ENCODE measurements around the gene PDIA5. TPM values are rescaled to one million over a fixed set of nuclear protein-coding genes. Genes with fewer than 3 reads are reported as not detected.

The PDIA5 gene
- total RNA-seq, 2 experiments from 2014 or later = 8.1 to 11.7 TPM

DNA sequence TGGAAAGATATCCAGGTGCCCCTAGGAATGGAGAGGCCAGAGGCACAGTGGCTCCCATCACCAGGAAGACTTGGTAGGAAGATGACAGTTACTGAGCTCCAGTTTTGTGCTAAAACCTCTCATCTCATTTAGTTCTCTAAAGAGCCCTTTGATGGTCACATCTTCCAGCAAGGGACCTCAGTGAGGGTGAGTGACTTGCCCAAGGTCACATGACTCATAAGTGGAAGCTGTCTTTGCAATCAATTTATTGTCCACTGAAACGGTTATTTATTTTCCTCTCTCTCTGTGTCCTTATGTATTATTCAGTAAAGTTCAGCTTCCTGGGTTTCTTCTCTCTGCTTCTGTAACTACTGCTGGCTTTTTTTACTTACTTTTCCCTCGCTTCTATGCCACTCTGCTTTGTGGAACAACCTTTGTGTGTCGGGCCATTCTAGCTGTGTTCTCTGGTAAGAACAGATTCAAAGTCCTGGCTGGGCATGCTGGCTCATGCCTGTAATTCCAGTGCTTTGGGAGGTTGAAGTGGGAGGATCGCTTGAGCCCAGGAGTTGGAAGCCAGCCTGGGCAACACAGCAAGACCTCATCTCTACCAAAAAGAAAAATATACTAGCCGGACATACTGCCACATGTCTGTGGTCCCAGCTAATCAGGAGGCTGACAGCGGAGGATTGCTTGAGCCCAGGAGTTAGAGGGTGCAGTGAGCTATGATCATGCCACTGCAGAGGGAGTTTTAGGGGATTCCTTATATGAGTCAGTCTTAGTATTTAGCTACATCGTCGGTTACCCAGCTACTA, 55.9 kb downstream of the PDIA5 start:
- no peaks in the 10 kb centered on the region for H4K20me1 ChIP-seq (ENCODE audit: insufficient read depth, low read length)
- H3K4me1 ChIP-seq (ENCODE audit: insufficient read depth, low read length, poor library complexity, severe bottlenecking) = no peaks in the 10 kb centered on the region
- ChIA-PET POLR2A (interaction anchor here (1.2 kb wide), 1 partner anchor 14 kb away, joined by 3 read pairs; no protein-coding TSS in a partner anchor), CTCF (ENCODE audit: unreplicated experiment) (interaction anchor here (0.5 to 1.4 kb wide), 3 partner anchors 12 to 180 kb away, joined by 3 to 10 read pairs (median 3); no protein-coding TSS in a partner anchor)
- H3K79me2 ChIP-seq (ENCODE audit: insufficient read depth, low read depth, low read length) = no peaks in the 10 kb centered on the region
- H3K9me2 ChIP-seq (ENCODE audit: insufficient read depth, low read length) = no peaks in the 10 kb centered on the region
- no peak overlapping the region for H2AFZ ChIP-seq (ENCODE audit: low read length)
- no peak for TF ChIP-seq EZH2phosphoT487 (IDR thresholded peaks at IDR 0.05; ENCODE audit: borderline replicate concordance, low read depth, low read length)
- TF ChIP-seq, protein P1, sequence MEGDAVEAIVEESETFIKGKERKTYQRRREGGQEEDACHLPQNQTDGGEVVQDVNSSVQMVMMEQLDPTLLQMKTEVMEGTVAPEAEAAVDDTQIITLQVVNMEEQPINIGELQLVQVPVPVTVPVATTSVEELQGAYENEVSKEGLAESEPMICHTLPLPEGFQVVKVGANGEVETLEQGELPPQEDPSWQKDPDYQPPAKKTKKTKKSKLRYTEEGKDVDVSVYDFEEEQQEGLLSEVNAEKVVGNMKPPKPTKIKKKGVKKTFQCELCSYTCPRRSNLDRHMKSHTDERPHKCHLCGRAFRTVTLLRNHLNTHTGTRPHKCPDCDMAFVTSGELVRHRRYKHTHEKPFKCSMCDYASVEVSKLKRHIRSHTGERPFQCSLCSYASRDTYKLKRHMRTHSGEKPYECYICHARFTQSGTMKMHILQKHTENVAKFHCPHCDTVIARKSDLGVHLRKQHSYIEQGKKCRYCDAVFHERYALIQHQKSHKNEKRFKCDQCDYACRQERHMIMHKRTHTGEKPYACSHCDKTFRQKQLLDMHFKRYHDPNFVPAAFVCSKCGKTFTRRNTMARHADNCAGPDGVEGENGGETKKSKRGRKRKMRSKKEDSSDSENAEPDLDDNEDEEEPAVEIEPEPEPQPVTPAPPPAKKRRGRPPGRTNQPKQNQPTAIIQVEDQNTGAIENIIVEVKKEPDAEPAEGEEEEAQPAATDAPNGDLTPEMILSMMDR (conservative IDR thresholded peaks at IDR 0.05; ENCODE audit: low read length) = no peak
- BruUV-seq (replicated peaks) = no TSS peak
- intact Hi-C loops (cut with micrococcal nuclease; ENCODE audit: unreplicated experiment) = no loop called here
- H3K4me2 ChIP-seq (ENCODE audit: low read length) = no peak overlapping the region
- no peak overlapping the region for H3K27ac ChIP-seq (ENCODE audit: low read depth, low read length, poor library complexity, severe bottlenecking)
- H3K4me3 ChIP-seq (ENCODE audit: low read depth, low read length, poor library complexity, severe bottlenecking) = no peak overlapping the region
- no peak for DNase-seq (ENCODE audit: low spot score)
- no peaks in the 10 kb centered on the region for H3K36me3 ChIP-seq (ENCODE audit: insufficient read depth, low read length)
- H3K9me3 ChIP-seq (ENCODE audit: low read length) = no peaks in the 10 kb centered on the region

DNA sequence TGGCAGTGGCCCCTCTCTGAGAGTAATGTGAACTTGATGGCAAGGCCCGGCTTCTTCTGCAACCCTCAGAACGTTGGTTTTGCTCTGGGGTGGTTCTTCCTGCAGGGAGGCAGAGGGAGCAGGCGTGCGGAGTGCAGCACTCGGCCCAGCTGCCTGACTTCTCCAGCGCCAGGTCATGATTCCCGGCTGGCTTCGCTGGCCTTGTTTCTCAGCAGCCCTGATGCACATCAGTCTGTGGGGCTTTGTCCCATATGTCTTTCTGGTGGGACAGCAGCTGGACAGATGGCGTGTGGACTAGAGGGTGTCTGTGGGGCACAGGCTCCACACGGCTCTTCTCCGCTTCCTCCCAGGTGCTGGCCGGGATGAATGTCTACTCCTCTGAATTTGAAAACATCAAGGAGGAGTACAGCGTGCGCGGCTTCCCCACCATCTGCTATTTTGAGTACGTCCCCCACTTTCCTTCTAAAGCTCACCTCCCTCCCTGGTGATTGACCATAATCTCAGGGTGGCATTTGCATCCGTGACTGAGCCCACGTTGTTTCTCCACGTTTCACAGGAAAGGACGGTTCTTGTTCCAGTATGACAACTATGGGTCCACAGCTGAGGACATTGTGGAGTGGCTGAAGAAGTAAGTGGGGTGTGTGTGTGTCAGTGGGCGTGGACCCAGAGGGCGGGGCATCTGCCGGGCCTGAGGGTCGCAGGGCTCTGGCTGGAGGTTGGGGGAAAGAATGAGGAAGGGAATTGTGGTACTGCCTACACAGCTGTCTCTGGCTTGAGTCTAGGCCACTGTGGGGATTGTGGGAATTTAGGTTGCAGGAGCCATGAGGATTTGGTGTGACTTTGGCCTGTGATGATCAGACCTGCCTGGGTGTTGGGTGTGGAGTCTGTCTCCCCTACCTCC, 57.1 kb downstream of the PDIA5 start:
- no peaks in the 10 kb centered on the region for H4K20me1 ChIP-seq (ENCODE audit: insufficient read depth, low read length)
- H2AFZ ChIP-seq (ENCODE audit: low read length) = no peak overlapping the region
- H3K9me3 ChIP-seq (ENCODE audit: low read length) = no peaks in the 10 kb centered on the region
- no peaks in the 10 kb centered on the region for H3K79me2 ChIP-seq (ENCODE audit: insufficient read depth, low read depth, low read length)
- H3K27ac ChIP-seq (ENCODE audit: low read depth, low read length, poor library complexity, severe bottlenecking) = no peak overlapping the region
- ChIA-PET CTCF (ENCODE audit: unreplicated experiment) (interaction anchor here (0.5 kb wide), 1 partner anchor 13 kb away, joined by 10 read pairs; no protein-coding TSS in a partner anchor), POLR2A (interaction anchor here (1.2 kb wide), 1 partner anchor 15 kb away, joined by 3 read pairs; no protein-coding TSS in a partner anchor)
- H3K4me2 ChIP-seq (ENCODE audit: low read length) = no peak overlapping the region
- H3K4me1 ChIP-seq (ENCODE audit: insufficient read depth, low read length, poor library complexity, severe bottlenecking) = no peaks in the 10 kb centered on the region
- TF ChIP-seq, protein P1 (conservative IDR thresholded peaks at IDR 0.05; ENCODE audit: low read length) = no peak
- no peak for TF ChIP-seq EZH2phosphoT487 (IDR thresholded peaks at IDR 0.05; ENCODE audit: borderline replicate concordance, low read depth, low read length)
- no peak for DNase-seq (ENCODE audit: low spot score)
- BruUV-seq (replicated peaks) = no TSS peak
- no peaks in the 10 kb centered on the region for H3K9me2 ChIP-seq (ENCODE audit: insufficient read depth, low read length)
- H3K4me3 ChIP-seq (ENCODE audit: low read depth, low read length, poor library complexity, severe bottlenecking) = no peak overlapping the region
- intact Hi-C loops (cut with micrococcal nuclease; ENCODE audit: unreplicated experiment) = no loop called here
- H3K36me3 ChIP-seq (ENCODE audit: insufficient read depth, low read length) = no peaks in the 10 kb centered on the region
